K562 (cell line): ENCODE results near the gene LCA5. TPM values are rescaled to one million over a fixed set of nuclear protein-coding genes. Genes with fewer than 3 reads are reported as not detected.

ENCODE experiments used
- AFF1 ChIP-seq, 2 experiments: fragments of 450-650 bp; IDR thresholded peaks; 2 replicates each; pipeline ENCODE4 v1.6.1; 2018; ENCODE audit warnings: mild to moderate bottlenecking in 2 of 2, low read depth in 1 of 2; ENCODE audit not compliant: partially characterized antibody in 2 of 2
- DEAF1 ChIP-seq: fragments of 450-650 bp; formaldehyde crosslinking; IDR thresholded peaks from 2 replicates; pipeline ENCODE4 v1.4.0; 2020; ENCODE audit warnings: mild to moderate bottlenecking, moderate library complexity
- HSF4 ChIP-seq: fragments of 250-450 bp; sonication (Bioruptor Pico); IDR thresholded peaks from 2 replicates; pipeline ENCODE4 v2.1.2; 2022; ENCODE audit warnings: mild to moderate bottlenecking, moderate library complexity, borderline replicate concordance
- MBD2 ChIP-seq: sonication (generic); IDR thresholded peaks from 2 replicates; pipeline ENCODE4 v1.6.1; 2016; ENCODE audit warnings: low read depth, borderline replicate concordance
- NONO ChIP-seq, 2 experiments: fragments of 200-400 bp in 1 of 2; fragments of 450-650 bp in 1 of 2; formaldehyde crosslinking in 1 of 2; IDR thresholded peaks; 2 replicates each; pipeline ENCODE4 v1.6.1; 2017; ENCODE audit warnings: low read depth in 2 of 2, mild to moderate bottlenecking in 2 of 2, moderate library complexity in 2 of 2, low read length in 1 of 2
- PHB ChIP-seq: fragments of 250-450 bp; sonication (Bioruptor Pico); IDR thresholded peaks from 2 replicates; pipeline ENCODE4 v1.5.0; 2021
- SPI1 ChIP-seq: IDR thresholded peaks from 2 replicates; pipeline ENCODE4 v1.6.1; 2011; ENCODE audit warnings: low read depth, low read length, control low read depth, borderline replicate concordance
- SREBF2 ChIP-seq: sonication (generic); formaldehyde crosslinking; IDR thresholded peaks from 2 replicates; pipeline ENCODE4 v1.4.0; 2020; ENCODE audit warnings: mild to moderate bottlenecking, missing genetic modification reagents
- SRF ChIP-seq, 2 experiments: fragments of 250-450, 450-650 bp in 1 of 2; sonication (Bioruptor Pico) in 1 of 2; sonication (generic) in 1 of 2; formaldehyde crosslinking; IDR thresholded peaks; 2 replicates each; pipeline versions ENCODE4 v1.5.0 to v1.5.1; 2020 to 2022; ENCODE audit warnings: mild to moderate bottlenecking in 1 of 2, missing genetic modification reagents in 1 of 2
- TAF1 ChIP-seq: IDR thresholded peaks from 2 replicates; pipeline ENCODE4 v1.6.1; 2011; ENCODE audit warnings: mild to moderate bottlenecking, low read length, moderate library complexity; ENCODE audit not compliant: insufficient read depth, control insufficient read depth, severe bottlenecking; ENCODE audit errors: extremely low read depth
- TBL1XR1 ChIP-seq, 2 experiments: IDR thresholded peaks; 2 replicates each; pipeline ENCODE4 v1.6.1; 2012; ENCODE audit warnings: improper control_type of control experiment in 2 of 2, low read length in 2 of 2, mild to moderate bottlenecking in 1 of 2
- TEAD4 ChIP-seq, 2 experiments: sonication (generic) in 1 of 2; formaldehyde crosslinking in 1 of 2; IDR thresholded peaks; 2 replicates each; pipeline versions ENCODE4 v1.6.1 to v1.8.0; 2012 to 2022; ENCODE audit warnings: borderline replicate concordance in 1 of 2, inconsistent platforms in 1 of 2, low read length in 1 of 2, mild to moderate bottlenecking in 1 of 2, missing genetic modification reagents in 1 of 2
- ZNF23 ChIP-seq: fragments of 250-450 bp; sonication (Bioruptor Pico); IDR thresholded peaks from 2 replicates; pipeline ENCODE4 v1.4.0; 2020; ENCODE audit warnings: mild to moderate bottlenecking
- ZNF507 ChIP-seq: conservative IDR thresholded peaks from 2 replicates; pipeline ENCODE4 v1.6.1; 2017; ENCODE audit warnings: missing genetic modification characterization, missing compliant biosample characterization
- ZNF561 ChIP-seq: fragments of 450-650 bp; formaldehyde crosslinking; conservative IDR thresholded peaks from 2 replicates; pipeline ENCODE4 v1.4.0; 2020; ENCODE audit warnings: mild to moderate bottlenecking, moderate library complexity
- ZNF57 ChIP-seq: fragments of 450-650 bp; formaldehyde crosslinking; IDR thresholded peaks from 2 replicates; pipeline ENCODE4 v1.4.0; 2020; ENCODE audit warnings: mild to moderate bottlenecking, moderate library complexity
- ZNF77 ChIP-seq: fragments of 250-450 bp; sonication (Bioruptor Pico); IDR thresholded peaks from 2 replicates; pipeline ENCODE4 v1.5.0; 2020
- polyA plus RNA-seq, 8 experiments: library from polyadenylated mRNA; depleted of rRNA in 4 of 8; stranded (reverse) in 5 of 8; unstranded in 3 of 8; fragments of >200 nt; fragmentation: Nextera tagmentation in 2 of 8; fragmentation: Illumina TruSeq in 1 of 8; extraction: Ambion mirVana in 2 of 8; extraction: Trizol in 1 of 8; gene quantifications; 2 replicates each; pipeline versions ENCODE4 v1.2.1 to v1.2.3, GENCODE V29; 2011 to 2014; ENCODE audit warnings: inconsistent platforms in 1 of 8, missing spikeins in 1 of 8
- total RNA-seq, 7 experiments: library from RNA; depleted of rRNA in 6 of 7; stranded (reverse); fragments of >200 nt in 6 of 7; fragmentation: Illumina TruSeq in 2 of 7; extraction: Trizol in 2 of 7; gene quantifications; 2 replicates each; pipeline versions ENCODE4 v1.2.1 to v1.2.3, GENCODE V29; 2011 to 2021; ENCODE audit warnings: low replicate concordance in 1 of 7
- TF ChIP-seq, protein P1 (sequence below): fragments of 450-650 bp; IDR thresholded peaks from 2 replicates; pipeline ENCODE4 v1.7.0; 2016; ENCODE audit warnings: borderline replicate concordance
- TF ChIP-seq, protein P2 (sequence below): sonication (generic); formaldehyde crosslinking; IDR thresholded peaks from 2 replicates; pipeline ENCODE4 v1.8.0; 2022; ENCODE audit warnings: mild to moderate bottlenecking, missing genetic modification reagents

LCA5 gene
- total and polyA plus RNA-seq, 9 of the 15 experiments (the other 6 are each of a cell fraction or from before 2014, with no cell fraction given), result 1.0 to 3.4 (median 1.8) TPM

DNA sequence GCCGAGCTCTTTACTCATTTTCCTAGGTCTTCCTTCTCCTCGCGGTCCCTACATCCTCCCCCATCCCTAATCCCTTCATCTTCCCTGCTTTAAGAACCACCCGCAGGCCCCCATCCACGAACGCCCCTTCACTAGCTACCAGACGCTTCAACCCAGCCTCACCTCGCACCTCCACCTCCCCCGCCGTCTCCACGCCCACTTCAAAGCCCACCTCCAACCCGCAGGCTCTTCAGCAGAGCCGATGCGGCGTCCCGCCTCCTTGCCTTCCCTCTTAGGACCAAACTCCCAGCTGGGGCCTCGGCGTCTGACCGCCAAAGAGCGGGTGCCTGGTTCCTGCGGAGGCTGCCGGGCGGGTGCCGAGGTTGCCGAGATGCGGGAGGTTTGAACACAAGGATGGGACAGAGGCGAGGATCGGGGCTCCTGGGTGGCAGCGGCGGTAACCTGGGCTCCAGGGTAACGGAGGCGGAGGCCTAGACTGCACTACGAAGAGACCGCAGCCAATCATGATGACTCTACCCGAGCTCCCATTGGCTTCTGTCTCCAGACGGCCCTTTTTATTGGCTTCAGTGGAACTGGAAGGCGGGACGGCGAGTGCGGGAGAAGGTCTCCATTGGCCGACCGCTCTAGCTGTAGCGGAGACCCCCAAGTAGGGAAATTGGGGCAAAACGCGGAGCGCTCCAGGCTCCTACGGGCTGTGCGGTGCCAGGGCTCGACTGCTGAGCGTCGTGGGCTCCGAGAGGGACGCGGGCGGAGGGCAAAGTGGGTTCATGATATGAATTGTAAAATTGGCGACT, at the start of gene LCA5 (continued):
- TF ChIP-seq TAF1, result peak; percentile 85
- TF ChIP-seq PHB (CRISPR knock-in tag), result no peak
- TF ChIP-seq TBL1XR1 (IDR thresholded peaks at IDR 0.05; ENCODE audit: low read length in 2 of 2), result peak in 1 of 2 experiments; percentile 18; a peak in 1 of 4 replicates
- no peak for TF ChIP-seq DEAF1 (CRISPR knock-in tag)
- no peak for TF ChIP-seq ZNF23 (CRISPR knock-in tag)
- no peak for TF ChIP-seq ZNF507 (tag)
- TF ChIP-seq ZNF77 (CRISPR knock-in tag), result no peak
- no peak; a peak in 1 of 4 replicates for TF ChIP-seq SRF (CRISPR knock-in tag; IDR thresholded peaks at IDR 0.05)
- peak in 1 of 2 experiments; percentile 47 for TF ChIP-seq AFF1 (IDR thresholded peaks at IDR 0.05; ENCODE audit: low read depth in 1 of 2, partially characterized antibody in 2 of 2)
- TF ChIP-seq MBD2, result peak; percentile 97
- no peak for TF ChIP-seq ZNF561 (CRISPR knock-in tag)
- TF ChIP-seq TEAD4 (IDR thresholded peaks at IDR 0.05; ENCODE audit: low read length), result no peak
- TF ChIP-seq TEAD4 (CRISPR knock-in tag; IDR thresholded peaks at IDR 0.05; ENCODE audit: borderline replicate concordance), result no peak
- TF ChIP-seq ZNF57, result no peak
- TF ChIP-seq HSF4 (CRISPR knock-in tag), result no peak
- TF ChIP-seq, protein P1, sequence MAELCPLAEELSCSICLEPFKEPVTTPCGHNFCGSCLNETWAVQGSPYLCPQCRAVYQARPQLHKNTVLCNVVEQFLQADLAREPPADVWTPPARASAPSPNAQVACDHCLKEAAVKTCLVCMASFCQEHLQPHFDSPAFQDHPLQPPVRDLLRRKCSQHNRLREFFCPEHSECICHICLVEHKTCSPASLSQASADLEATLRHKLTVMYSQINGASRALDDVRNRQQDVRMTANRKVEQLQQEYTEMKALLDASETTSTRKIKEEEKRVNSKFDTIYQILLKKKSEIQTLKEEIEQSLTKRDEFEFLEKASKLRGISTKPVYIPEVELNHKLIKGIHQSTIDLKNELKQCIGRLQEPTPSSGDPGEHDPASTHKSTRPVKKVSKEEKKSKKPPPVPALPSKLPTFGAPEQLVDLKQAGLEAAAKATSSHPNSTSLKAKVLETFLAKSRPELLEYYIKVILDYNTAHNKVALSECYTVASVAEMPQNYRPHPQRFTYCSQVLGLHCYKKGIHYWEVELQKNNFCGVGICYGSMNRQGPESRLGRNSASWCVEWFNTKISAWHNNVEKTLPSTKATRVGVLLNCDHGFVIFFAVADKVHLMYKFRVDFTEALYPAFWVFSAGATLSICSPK, result peak; percentile 13; the same call in 1 of the 2 replicates
- no peak for TF ChIP-seq SPI1
- no peak for TF ChIP-seq SREBF2
- no peak for TF ChIP-seq NONO (IDR thresholded peaks at IDR 0.05; ENCODE audit: low read depth in 2 of 2, low read length in 1 of 2)
- TF ChIP-seq, protein P2, sequence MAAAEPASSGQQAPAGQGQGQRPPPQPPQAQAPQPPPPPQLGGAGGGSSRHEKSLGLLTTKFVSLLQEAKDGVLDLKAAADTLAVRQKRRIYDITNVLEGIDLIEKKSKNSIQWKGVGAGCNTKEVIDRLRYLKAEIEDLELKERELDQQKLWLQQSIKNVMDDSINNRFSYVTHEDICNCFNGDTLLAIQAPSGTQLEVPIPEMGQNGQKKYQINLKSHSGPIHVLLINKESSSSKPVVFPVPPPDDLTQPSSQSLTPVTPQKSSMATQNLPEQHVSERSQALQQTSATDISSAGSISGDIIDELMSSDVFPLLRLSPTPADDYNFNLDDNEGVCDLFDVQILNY (CRISPR knock-in tag), result no peak
